GM23338 (cell line): ENCODE data around the gene KCTD3.

Source experiments
- CTCF ChIP-seq, 2 experiments: fragments of 200-600 bp in 1 of 2; sonication (generic) in 1 of 2; conservative IDR thresholded peaks; 2 replicates each; pipeline versions ENCODE4 v1.5.1 to v1.6.1; 2016 to 2017; ENCODE audit warnings: antibody characterized with exemption in 2 of 2, low read depth in 2 of 2, mild to moderate bottlenecking in 2 of 2, moderate library complexity in 1 of 2
- ETS1 ChIP-seq: IDR thresholded peaks from 2 replicates; pipeline ENCODE4 v1.6.1; 2016; ENCODE audit warnings: antibody characterized with exemption
- EZH2 ChIP-seq: fragments of 200-600 bp; sonication (generic); IDR thresholded peaks from one replicate; pipeline ENCODE4 v1.8.0; 2017; ENCODE audit warnings: antibody characterized with exemption, mild to moderate bottlenecking, low read depth; ENCODE audit not compliant: unreplicated experiment
- EZH2phosphoT487 ChIP-seq: fragments of 200-600 bp; sonication (generic); IDR thresholded peaks from one replicate; pipeline ENCODE4 v1.8.1; 2018; ENCODE audit warnings: antibody characterized with exemption; ENCODE audit not compliant: unreplicated experiment
- JUNB ChIP-seq: IDR thresholded peaks from one replicate; pipeline ENCODE4 v1.6.1; 2016; ENCODE audit warnings: antibody characterized with exemption; ENCODE audit not compliant: unreplicated experiment
- NANOG ChIP-seq: IDR thresholded peaks from 2 replicates; pipeline ENCODE4 v1.6.1; 2016; ENCODE audit warnings: antibody characterized with exemption, borderline replicate concordance
- POLR2AphosphoS5 ChIP-seq: IDR thresholded peaks from 2 replicates; pipeline ENCODE4 v1.6.1; 2016; ENCODE audit warnings: antibody characterized with exemption, low read depth
- REST ChIP-seq: IDR thresholded peaks from one replicate; pipeline ENCODE4 v1.6.1; 2018; ENCODE audit warnings: antibody characterized with exemption; ENCODE audit not compliant: unreplicated experiment
- ZNF114 ChIP-seq: fragments of 250-450 bp; sonication (Bioruptor Pico); IDR thresholded peaks from 2 replicates; pipeline ENCODE4 v1.5.0; 2020; ENCODE audit warnings: mild to moderate bottlenecking, moderate library complexity

GRCh38 chr1:215566556-215567490 lies at the start of gene KCTD3:
- TF ChIP-seq JUNB (no peak), CTCF (conservative IDR thresholded peaks at IDR 0.05; ENCODE audit: low read depth in 2 of 2) (no peak), ETS1 (no peak), REST (no peak), EZH2 (no peak), EZH2phosphoT487 (no peak), POLR2AphosphoS5 (peak; percentile 83), NANOG (no peak), ZNF114 (CRISPR knock-in tag) (0 out of 2 replicates have a peak, but pooled peaks have one; percentile 64)
